Subcutaneous adipose tissue (tissue), 4 donors: ENCODE measurements around the gene SUGCT. TPM values are rescaled to one million over a fixed set of nuclear protein-coding genes. Genes with fewer than 3 reads are reported as not detected.

Experiments used
- total RNA-seq, 4 donors: library from RNA; depleted of rRNA; stranded (reverse); fragments of >200 nt; gene quantifications; one replicate each; pipeline ENCODE4 v1.1.0, GENCODE V29; 2016
- TF ChIP-seq, protein P1 (sequence below): fragments of 450-650 bp; IDR thresholded peaks from one replicate; pipeline ENCODE4 v1.5.1; 2016; ENCODE audit warnings: low read depth, mild to moderate bottlenecking, control low read depth, antibody characterized with exemption, moderate library complexity

SUGCT gene
- total RNA-seq, 4 donors from 2014 or later: 1.1 to 3.1 (median 1.8) TPM

DNA sequence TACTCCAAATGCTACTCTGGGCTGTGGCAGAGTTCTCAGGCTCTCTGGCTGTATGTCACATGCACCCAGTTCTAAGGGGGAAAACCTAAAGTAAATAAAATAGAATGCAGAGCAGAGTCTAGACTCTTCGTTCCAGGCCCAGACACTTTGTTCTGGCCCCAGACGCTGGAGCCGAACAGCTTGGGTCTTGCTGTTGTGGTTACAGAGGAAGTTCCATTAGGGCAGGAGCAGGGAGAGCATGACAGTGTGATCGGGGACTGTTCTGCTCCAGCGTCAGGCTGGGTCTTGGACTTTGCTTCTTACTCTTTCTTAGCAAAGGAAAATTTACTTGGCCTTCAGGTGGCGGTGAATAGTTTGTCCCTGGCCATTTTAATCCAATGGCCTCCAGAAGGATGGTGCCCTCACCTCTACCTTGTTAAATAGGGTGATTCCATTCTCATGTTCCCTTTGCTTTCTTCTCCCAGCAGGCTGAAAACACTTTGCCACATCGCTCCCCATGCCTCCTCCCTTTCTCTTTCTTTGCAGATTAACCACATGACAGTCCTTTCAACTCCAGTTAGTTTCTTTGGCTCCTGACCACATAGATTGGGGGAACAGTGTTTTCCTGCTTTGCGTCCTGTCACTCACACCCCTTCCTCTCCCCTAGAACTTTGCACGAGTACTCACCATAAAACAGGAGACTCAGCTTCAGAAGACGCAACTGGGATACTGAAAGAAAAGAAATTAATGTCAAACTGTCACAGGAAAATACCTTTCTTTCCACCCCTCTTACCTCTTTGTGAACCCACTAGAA, 730.8 kb downstream of the SUGCT start:
- TF ChIP-seq, protein P1, sequence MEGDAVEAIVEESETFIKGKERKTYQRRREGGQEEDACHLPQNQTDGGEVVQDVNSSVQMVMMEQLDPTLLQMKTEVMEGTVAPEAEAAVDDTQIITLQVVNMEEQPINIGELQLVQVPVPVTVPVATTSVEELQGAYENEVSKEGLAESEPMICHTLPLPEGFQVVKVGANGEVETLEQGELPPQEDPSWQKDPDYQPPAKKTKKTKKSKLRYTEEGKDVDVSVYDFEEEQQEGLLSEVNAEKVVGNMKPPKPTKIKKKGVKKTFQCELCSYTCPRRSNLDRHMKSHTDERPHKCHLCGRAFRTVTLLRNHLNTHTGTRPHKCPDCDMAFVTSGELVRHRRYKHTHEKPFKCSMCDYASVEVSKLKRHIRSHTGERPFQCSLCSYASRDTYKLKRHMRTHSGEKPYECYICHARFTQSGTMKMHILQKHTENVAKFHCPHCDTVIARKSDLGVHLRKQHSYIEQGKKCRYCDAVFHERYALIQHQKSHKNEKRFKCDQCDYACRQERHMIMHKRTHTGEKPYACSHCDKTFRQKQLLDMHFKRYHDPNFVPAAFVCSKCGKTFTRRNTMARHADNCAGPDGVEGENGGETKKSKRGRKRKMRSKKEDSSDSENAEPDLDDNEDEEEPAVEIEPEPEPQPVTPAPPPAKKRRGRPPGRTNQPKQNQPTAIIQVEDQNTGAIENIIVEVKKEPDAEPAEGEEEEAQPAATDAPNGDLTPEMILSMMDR: no peak

DNA sequence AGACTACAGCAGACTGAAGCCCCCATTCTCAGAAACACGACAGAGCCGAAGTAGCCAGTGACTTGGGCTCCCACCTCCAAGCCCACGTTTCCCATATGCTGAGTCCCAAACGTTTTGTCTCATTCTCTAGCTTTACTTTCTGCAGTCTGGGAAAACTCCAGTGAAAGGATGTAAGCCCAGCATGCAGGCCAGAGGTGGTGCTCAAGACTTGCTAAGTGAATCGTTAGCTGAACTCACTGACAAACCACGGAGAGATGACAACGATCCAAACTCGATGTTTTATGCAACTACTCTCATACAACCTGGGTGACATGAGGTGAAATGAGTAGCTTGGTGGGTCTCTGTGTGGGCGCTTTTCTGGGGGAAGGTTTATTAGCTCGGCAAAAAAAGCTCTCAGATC, 731.8 kb downstream of the SUGCT start:
- TF ChIP-seq, protein P1: no peak

DNA sequence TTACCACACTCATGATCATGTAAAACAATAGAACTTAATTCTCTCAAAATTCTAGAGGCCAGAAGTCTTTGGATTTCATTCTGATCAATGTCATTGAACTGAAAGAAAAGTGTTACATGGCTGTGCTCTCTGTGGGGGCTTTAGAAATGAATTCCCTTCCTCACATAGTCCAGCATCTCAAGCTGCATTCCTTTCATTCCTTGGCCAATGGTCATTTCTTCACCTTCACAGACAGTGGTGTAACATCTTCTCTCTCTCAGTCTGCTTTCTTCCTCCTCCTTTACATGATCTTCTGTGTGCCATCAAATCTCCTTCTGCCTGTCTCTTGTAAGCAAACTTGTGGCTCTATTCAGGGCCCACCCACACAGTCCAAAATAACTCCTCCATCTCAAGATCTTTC, 735.3 kb downstream of the SUGCT start:
- TF ChIP-seq, protein P1: no peak

DNA sequence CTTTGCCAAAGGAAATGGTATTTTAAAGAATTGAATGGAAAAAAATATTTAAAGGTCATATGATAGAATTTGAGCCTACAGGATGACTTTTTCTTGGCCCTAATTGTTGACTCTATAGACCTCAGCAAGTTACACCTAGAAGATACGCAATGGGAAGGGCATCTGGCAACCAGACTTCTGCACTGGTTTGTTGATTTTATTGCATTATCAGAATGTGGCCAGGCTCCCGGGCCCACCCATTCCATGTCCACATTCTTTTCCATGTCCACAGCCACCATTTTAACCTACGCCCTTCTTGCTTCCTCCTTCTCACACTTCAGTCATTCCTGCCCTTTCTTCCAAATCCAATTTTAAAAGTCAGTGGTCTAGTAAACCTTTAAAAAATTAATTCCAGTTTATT, 738.4 kb downstream of the SUGCT start:
- TF ChIP-seq, protein P1: no peak

DNA sequence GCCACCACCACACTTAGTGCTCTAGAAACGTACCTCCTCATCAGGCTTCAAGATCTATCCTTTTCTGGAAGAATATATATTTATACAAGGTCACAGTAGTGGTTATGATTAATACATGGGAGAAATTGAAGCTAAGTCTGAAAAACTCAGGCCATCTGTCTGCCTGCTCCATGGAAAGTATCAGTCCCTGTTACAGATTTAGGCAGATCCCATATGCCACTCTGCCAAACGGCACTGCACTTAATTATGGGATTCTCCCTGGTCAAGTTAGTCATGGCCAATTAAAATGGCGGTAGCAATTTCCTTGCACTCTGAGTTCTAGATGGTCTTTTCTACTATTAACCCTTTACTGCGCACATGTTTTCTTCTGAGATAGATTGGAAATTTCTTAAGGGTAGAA, 740.0 kb downstream of the SUGCT start:
- TF ChIP-seq, protein P1: no peak

DNA sequence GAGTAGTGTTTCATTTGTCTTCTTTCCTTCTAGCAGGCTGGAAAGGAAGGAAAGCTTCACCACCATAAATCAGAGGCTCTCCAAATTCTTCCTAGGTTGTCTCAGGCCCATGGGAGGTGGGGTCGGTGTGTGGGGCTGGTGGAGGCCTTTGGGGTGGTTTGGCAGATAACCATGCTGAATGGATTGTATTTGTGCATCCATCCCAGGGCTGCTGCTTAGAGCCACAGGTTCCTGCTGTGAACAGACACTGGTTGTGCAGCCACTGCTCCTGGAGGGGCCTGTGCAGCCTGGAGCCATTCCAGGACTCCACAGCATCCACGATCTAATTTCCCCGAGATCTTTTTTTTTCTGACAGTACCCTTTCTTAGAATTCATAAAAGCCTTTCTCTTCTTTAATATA, 741.8 kb downstream of the SUGCT start:
- TF ChIP-seq, protein P1: no peak

DNA sequence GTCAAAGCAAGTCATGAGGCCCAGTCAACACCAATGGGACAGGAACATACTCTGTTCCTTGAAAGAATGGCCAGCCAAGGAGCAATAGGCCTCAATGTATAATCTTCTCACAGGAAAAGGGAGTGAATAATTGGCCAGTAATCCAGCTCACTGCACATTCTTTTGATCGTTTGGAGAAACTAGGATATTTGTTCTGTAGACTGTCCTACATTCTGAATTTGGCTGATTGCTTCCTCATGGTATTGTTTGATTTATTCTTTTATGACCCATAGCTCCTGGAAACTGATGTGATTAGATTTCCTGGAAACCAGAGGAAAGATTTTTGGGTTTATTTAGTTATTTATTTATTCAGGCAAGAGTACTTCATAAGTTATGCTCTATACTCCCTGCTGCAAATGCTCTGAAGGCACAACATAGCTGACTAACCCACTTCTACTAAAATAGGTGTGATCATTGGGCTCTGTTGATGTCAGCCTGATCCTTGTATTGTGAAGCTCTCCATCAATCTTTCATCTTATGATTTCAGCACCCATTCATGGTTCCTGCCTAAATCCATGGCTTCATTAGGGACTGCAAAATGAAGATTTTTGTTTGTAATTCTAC, 745.2 kb downstream of the SUGCT start:
- TF ChIP-seq, protein P1: no peak
